Transverse colon (tissue), 4 donors: ENCODE results near the gene WDR47.
A peak's percentile ranks its signal among the peaks of the same experiment; 100 is the strongest.

ENCODE experiments used
- EP300 ChIP-seq: sonication (generic); formaldehyde crosslinking; IDR thresholded peaks from one replicate; pipeline ENCODE4 v1.6.1; 2017; ENCODE audit warnings: antibody characterized with exemption, low read depth
- POLR2A ChIP-seq: fragments of 450-650 bp; IDR thresholded peaks from one replicate; pipeline ENCODE4 v1.6.1; 2016; ENCODE audit warnings: antibody characterized with exemption, mild to moderate bottlenecking, moderate library complexity
- POLR2AphosphoS5 ChIP-seq, 3 donors: sonication (generic); formaldehyde crosslinking; IDR thresholded peaks; one replicate each; pipeline ENCODE4 v1.6.1; 2016; ENCODE audit warnings: antibody characterized with exemption in 3 of 3
- TF ChIP-seq, protein P1 (sequence below), 5 experiments: fragments of 200-600 bp in 3 of 5; fragments of 450-650 bp in 2 of 5; sonication (generic) in 3 of 5; IDR thresholded peaks; 1 replicate in 2 of 5; 2 replicates in 3 of 5; pipeline ENCODE4 v1.5.1; 2016 to 2017; ENCODE audit warnings: antibody characterized with exemption in 5 of 5, inconsistent platforms in 3 of 5, mild to moderate bottlenecking in 2 of 5, moderate library complexity in 1 of 5

DNA sequence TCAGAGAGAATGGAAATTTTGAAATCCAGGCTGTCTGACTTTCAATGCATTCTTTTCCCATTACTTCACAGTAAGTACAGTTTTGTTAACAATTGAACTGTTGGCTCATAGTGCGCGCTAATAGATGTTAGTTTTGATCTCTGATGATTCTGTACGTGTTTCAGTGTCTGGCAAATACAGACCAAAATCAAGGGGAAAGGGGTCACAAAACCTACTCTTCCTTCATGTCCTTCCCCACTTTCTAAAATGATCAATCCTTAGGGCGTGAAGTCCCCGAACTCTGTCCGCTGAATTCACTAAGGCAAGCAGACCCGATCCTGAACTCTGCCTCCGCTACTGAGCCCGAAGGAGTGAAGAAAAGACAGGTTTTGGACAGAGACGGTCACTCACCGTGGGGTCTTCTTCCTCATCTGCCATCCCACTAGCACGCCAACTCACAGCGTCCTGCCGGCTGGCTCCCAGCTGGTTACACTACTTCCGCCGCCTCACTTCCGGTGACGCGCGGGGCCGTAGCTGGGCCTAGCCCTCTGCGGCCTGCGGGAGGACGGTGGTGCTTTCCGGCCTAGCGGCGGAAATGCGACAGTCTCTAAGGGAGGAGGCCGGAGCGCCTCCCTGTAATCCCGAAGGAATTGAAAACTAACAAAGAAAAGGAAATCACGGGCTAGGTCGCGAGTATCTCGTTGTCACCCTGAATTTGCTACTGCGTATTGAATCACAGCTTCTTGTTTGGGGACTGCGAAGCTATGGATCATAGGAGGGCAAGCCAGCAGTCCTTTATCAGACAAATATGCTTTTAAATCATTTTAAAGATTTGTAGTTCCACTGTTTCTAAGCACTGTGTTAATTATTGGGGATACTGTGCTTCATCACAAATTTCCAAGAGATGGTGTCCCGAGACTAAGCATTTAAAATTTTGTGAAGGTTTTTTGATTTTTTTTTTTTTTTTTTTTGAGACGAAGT is 33.9 kb upstream of the WDR47 start, which contains the start of gene TAF13:
- TF ChIP-seq, protein P1, sequence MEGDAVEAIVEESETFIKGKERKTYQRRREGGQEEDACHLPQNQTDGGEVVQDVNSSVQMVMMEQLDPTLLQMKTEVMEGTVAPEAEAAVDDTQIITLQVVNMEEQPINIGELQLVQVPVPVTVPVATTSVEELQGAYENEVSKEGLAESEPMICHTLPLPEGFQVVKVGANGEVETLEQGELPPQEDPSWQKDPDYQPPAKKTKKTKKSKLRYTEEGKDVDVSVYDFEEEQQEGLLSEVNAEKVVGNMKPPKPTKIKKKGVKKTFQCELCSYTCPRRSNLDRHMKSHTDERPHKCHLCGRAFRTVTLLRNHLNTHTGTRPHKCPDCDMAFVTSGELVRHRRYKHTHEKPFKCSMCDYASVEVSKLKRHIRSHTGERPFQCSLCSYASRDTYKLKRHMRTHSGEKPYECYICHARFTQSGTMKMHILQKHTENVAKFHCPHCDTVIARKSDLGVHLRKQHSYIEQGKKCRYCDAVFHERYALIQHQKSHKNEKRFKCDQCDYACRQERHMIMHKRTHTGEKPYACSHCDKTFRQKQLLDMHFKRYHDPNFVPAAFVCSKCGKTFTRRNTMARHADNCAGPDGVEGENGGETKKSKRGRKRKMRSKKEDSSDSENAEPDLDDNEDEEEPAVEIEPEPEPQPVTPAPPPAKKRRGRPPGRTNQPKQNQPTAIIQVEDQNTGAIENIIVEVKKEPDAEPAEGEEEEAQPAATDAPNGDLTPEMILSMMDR (IDR thresholded peaks at IDR 0.05) = peak; percentile 29 to 76 (median 41)
- TF ChIP-seq POLR2A (peak; percentile 96), EP300 (no peak), POLR2AphosphoS5 (IDR thresholded peaks at IDR 0.05) (peak; percentile 98 to 99 (median 99))
